NCI-H82 treated with DMSO at 0.1 percent for 48 hours (cell line): ENCODE data around the gene TNFRSF11A.

ENCODE experiments used
- DNase-seq: peaks from one replicate; lab custom pipeline; 2025; ENCODE audit not compliant: unreplicated experiment; lab: John Stamatoyannopoulos, UW

TNFRSF11A gene

GRCh38 chr18:62324181-62324828 is 805 bp upstream of the TNFRSF11A start:
- DNase-seq: no peak

DNA sequence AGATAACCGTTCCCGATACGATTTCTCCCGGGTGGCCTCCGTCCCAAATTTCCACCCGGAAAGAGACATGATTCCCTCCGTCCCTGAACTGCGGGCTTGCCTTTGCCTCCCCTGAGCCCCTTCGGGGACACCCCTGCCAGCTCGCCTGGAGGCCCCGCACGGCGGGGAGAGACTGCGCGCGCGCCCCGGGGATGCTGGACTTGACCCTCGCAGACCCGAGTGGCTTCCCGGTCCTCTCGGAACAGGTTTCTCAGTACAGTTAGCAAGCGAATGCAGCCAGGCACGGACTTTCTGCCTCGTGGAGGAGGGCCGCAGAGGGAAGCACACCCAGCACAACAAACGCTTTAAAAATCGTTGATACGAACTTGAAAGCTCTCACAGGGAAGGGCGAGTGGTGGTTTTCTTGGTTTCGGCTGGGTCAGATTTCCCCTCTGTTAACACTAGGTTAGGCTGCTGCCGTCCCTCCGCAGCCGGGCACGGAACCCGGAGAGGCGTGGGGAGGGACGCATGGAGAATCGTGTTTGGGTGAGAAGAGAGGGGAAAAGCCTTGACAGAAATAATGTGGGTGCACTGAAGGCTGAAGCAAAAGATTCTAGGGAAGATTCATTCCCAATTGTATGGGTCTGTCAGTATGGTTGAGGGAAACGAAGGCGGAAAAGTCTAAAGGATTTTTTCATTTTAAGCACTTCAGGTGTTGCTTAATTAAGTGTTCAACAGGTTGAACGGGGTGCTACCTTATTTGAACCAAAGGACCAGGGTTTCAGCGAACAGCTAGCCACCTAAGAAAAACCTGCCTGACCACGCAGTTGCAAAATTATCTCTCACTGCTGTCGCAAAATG is 916 bp downstream of the TNFRSF11A start:
- DNase-seq: no peak

DNA sequence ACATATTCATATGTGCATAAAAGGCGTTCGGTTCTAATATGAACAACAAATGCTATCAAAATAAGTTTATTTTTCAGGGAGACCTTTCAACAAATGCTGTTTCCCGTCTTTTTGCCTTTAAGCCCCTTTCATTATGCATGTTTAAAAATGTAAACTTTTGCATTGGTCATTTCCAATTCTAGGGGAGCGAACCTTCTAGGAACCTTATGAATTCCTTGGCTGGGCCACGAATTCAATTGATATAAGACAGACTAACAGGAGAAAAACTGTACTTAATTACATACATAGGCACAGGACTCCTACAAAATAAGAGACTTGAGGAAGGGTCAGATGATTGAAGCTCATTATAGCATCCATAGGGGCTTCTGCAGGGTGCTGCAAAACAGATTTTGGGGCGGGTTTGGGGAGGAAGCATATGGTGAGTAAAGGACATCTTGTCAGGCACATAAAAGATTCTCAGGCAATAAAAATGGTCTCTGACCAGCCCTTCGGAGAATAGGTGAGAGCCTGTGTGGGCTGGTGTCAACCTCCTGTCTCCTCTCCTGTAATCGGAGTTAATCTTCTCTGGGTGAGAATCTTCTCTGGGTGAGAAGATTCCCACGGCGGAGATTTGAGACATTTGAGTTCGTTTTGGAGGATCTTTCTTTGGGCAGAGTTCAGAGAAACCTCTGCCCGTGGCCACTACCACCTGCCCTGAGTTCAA is 1.7 kb downstream of the TNFRSF11A start:
- no peak for DNase-seq

- no peak for DNase-seq
These were observed 2.9 kb downstream of the TNFRSF11A start for GRCh38 chr18:62327977-62328376.

DNA sequence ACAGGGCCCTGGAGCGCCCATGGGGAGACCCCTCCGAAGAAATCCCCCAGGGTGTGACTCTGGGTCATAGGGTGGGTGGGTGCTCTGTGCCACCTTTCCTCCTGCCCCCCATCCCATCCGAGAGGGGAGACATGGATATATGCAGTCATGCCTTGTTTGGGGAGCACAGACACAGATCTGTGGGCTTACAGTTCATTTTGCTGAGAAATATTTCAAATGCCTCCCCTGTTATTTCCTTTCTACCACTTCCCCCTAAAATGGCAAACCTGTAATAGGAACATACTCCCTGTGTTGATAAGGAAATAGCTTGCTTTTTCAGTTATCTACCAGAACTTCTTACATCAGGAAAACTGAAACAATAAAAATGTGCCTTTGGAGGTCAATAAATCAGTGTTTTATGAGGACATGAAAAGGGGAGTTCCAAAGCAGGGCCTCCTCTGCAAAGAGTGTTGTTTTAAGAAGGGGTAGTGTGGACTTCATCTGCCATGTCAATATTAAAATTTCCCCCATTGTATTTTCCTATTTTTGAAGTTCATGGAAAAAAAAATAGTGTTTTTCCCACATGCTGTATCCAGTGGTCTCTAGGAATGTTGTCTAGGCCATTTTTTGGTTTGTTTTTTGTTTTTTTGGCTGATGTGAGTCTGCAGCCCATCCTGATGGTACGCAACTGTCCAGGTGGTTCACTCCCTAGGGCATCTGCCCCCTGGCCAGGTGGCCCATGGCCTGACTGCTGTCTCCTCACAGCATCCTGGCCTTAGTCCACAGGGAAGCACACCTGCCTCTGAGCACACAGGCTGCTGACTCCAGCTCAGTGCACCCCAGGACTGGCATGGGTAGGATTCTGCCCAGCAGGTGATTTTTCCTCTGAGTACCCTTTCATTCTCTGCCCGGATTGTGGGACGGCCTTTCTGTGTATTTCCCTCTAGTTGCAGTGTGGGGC is 3.7 kb downstream of the TNFRSF11A start:
- no peak for DNase-seq

DNA sequence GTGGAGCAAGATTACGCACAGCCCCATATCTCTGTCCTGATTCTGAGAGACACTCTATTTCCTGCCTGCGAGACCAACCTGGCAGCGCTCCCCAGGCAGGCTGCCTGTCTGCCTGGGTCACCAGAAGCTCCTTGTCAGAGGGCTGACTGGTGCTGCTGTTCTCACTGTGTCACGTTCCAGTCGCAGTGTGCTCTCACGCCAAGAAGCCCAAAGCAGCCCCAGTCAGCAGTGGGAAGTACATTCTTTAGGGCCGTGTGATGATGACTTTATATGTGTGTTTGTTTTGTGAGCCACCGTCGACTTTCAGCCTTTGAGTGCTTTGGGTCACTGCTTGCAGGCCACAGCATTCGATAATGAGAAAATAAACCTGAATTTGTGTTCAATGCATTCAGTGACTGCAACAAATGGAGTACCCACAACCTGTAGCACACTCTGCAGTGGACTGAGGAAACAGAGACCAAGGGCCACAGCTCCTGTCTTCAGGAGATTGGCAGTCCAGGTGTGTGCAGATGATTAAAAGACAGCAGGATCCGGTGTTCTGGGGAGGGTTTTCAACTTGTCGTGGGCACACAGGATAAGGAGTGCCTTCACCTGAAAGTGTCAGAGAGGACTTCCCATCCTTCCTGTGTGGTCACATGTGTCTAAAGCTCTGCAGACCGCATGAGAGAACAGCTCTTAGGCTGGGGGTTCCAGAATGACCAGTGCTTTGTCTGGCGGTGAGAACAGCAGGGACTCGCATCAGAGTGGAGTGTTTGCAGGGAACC is 4.8 kb downstream of the TNFRSF11A start:
- no peak for DNase-seq

DNA sequence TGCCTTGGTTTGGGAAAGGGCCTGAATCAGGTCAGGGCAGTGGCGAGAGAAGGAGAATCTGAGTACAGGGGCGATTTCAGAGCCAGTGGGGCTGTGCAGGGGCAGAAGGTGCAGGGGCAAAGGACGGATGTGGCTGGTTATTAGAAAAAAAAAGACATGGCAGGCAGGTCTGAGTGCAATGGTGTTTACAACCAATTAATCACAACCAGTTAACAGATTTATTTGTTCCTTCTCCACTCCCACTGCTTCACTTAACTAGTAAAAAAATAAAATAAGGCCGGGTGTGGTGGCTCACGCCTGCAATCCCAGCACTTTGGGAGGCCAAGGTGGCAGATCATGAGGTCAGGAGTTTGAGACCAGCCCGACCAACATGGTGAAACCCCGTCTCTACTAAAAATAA is 5.5 kb downstream of the TNFRSF11A start:
- DNase-seq: no peak

DNA sequence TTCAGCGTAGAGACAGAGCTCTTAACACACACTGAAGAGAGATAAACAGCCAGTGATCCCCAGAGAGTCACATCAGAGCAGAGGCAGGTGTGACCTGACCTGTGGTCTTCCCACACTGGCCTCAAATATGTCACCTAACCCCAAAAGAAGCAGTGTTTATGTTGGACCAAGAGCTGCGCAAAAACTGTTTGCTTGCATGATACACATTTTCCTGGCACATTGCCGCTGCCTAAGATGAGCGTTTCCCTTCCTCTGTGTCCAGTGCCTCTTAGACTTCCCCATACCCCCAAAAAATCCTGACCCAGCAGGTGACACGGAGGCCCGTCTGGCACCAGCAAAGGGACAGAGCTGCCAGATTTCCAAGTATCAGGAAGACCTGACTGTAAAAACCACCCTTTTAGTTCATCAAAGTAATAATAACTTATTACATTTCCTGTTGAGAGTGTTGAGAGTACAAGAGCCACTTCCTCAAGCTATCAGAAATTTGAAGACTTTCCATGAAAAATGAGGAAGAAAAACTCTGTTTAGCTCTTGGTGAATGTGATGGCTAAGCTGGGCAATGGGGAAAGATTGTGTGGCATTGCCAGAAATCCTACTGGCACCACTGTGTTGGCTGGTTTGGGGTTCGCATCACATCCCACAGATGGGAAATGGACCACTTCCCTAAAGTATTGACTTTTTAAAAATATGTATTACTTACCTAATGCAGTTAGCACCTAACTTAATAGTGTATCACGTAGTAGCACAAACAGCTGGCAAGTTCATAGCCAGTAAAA is 6.7 kb downstream of the TNFRSF11A start:
- DNase-seq: no peak

DNA sequence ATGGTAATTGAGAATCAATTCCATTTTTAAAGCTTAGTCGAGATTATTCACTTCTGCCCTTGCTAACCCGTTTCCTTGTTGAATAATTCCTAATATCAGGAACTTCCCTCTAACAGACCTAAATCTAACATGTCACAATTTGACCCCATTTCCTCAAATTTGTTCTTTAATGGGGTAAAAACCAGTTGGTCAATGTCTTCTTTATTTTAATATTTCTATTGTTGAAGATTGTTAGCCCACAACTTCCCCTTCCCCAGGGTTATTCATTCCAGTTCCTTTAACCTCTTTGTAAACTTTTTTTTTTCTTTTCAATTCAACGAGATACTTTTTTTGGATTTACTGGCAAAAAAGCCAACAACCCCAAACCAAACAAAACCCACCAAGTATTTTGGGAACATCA is 7.3 kb downstream of the TNFRSF11A start:
- no peak for DNase-seq

- peak; percentile 63 for DNase-seq
These were observed 8.0 kb downstream of the TNFRSF11A start for GRCh38 chr18:62332964-62333695.

DNA sequence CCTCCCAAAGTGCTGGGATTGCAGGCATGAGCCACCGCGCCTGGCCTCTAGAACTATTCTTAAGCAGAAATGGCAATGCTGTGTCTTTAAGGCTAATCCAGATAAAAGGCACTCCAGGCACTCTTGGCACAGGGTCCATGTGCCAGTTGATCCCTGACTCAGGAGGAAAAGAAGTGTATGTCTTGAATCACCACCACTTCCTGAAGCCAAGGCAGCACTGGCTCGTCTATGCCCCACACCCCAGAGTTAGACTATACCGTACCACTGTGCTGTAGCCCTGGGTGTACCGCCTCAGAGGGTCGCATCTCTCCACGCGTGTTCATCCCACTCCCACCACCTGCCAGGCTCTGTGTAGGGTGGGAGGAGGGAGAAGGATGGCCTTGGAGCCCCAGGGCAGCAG is 9.0 kb downstream of the TNFRSF11A start:
- no peak for DNase-seq

- no peak for DNase-seq
These were observed 10.4 kb downstream of the TNFRSF11A start for GRCh38 chr18:62335494-62335893.

GRCh38 chr18:62336618-62337017 is 11.5 kb downstream of the TNFRSF11A start:
- DNase-seq: no peak

DNA sequence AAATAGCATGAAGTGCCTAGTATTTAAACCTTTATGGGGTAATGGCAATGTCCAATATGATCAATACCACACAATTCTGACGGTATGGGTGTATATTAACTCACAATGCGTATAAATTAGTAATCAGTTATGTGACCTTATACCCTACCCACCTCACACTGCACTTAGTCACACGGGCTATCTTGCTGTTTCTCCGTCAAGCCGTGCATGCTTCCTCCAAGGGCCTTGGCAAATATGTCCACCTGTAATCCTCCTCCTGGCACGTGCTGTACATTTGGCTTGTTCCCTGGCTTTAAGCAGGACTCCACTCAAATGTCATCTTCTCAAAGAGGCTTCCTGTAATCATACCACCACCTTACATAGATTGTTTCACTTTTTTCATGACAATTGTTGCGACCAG is 12.2 kb downstream of the TNFRSF11A start:
- DNase-seq: no peak

DNA sequence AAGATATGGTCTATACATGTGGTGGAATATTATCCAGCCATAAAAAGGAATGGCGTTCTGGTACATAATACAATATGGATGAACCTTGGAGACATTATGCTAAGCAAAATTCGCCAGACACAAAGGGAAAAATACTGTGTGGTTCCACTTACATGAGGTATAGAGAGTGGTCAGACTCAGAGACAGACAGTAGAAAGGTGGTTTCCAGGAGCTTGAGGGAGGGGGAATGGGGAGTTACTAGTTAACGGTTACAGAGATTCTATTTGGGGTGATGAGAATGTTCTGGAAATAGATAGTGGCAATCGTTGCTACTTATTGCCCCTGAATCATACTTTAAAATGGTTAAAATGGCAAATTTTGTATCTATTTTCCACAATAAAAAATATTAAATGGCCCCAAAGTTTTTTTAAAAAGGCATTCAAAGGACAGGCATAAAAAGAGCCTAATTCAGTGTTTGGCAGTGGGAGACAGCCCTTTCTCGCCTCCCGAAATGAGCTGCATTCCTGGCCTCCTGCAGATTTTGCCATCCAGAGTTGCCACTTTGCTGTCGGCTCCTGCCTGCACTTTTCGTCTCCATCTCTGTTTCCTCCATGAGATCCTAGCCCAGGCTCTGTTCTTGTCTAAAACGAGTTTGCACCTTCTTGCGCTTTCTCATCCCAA is 13.5 kb downstream of the TNFRSF11A start:
- no peak for DNase-seq

GRCh38 chr18:62339106-62339988 is 14.2 kb downstream of the TNFRSF11A start:
- DNase-seq: no peak

GRCh38 chr18:62340996-62341395 is 15.9 kb downstream of the TNFRSF11A start:
- DNase-seq: no peak
